Measurements from ENCODE around the gene METAP1D.
A peak's percentile ranks its signal among the peaks of the same experiment; 100 is the strongest.

The METAP1D gene

DNA sequence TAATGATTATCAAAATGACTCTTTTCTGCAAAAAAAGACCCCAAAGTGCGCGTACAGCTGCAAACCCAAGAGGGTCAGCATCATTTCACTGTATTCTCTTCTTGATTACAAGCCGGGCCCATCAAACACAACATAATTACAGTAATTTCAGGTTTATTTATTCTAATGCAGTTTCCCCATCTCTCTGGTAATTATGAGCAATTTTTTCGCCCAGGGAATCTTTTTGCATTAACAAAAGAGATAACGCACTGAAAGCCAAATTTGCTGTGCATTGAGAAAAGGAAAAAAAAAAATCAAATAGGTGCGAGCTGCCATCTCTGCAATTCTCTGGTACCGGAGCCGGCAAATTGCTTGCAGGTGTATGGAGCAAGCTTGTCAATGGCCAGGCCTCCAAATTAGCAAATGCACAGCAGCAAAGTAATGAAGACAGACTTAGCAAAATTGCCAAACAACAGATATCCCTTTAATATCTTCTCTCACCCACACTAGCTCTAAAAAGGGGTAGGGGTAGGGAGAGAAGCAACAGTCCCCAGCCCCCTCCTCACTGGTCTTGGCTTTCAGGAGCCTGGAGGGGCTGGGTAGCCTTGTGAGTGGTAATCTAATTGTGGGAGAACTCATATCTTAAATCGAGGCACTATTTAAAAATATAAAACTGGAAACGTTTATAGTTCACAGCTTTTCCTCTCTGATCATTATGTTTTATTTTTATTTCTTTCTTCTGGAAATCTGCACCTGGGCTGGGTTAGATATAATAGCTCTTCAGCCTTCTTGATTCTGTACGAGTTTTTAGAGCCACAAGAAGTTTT, 92.2 kb downstream of the METAP1D start:
- no peak for DNase-seq (ENCODE audit: low spot score)

DNA sequence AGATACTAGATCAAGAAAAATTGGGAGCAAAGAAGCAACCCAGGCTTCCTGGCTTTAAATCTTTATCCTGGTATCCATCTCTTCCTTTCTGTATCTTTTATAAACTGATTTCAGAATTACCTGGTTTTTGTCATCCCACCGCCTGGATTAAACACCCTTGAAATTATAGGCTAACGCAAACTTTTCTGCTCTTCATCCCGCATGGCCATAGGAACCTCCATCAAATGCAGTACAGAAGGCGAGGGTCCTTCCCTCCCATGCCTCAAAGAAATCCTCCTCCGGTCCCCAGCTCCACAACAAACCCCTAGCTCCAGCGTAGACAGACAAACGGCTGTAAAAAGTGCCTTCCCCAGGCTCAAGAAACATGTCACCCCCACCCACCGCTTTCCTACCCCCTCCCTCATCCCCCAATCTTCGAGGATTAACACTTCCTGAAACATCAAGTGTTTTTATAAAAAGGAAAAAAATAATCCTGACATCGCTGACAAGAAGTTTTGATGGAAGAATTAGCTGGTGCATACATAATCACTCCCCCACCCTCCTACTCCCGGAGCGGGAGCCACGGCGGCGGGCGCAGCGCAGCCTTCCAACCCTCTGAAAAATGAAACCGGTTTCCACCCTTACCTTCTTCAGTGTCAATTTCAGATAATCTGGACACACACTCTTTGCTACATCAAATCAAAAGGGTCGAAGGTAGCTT, 93.1 kb downstream of the METAP1D start:
- no peak for DNase-seq (ENCODE audit: low spot score)

DNA sequence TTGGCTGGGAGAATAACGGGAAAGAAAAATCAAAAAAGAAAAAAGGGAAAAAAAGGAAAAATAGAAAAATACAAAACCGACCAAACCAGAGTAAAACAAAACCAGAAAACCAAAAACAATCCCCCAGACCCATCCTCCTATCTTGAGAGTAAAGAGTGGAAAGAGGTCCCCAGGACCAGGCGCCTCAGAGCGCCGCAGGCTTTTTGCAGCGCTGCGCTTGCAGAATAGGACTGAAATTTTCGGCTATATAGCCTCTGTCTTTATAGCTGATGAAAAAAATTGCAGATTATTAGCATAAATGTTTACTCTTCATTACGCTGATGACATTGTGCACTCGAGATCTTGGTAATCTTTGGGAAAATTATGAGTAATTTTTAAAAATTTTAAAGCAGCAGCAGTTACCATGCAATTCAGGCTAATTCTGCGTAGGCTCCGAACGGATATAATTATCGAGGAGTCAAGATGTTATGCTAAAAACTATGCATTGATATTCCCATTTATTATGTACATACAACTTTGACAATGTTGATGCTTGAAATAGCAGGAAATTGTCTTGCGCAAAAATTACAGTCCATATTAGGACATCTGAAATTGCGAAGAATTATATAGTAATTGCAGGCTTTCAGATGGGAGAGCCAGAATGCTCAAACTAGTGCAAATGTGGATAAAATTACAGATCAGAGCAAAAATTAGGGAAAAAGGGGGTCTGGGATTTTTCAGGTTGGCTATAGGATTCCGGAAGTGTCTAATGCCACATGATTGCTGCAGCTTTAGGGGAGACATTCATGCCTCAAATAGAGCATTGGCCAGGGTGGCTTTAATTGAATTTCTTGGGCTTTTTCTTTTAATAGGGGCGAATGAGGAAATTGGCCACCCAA, 93.9 kb downstream of the METAP1D start:
- no peak for DNase-seq (ENCODE audit: low spot score)

DNA sequence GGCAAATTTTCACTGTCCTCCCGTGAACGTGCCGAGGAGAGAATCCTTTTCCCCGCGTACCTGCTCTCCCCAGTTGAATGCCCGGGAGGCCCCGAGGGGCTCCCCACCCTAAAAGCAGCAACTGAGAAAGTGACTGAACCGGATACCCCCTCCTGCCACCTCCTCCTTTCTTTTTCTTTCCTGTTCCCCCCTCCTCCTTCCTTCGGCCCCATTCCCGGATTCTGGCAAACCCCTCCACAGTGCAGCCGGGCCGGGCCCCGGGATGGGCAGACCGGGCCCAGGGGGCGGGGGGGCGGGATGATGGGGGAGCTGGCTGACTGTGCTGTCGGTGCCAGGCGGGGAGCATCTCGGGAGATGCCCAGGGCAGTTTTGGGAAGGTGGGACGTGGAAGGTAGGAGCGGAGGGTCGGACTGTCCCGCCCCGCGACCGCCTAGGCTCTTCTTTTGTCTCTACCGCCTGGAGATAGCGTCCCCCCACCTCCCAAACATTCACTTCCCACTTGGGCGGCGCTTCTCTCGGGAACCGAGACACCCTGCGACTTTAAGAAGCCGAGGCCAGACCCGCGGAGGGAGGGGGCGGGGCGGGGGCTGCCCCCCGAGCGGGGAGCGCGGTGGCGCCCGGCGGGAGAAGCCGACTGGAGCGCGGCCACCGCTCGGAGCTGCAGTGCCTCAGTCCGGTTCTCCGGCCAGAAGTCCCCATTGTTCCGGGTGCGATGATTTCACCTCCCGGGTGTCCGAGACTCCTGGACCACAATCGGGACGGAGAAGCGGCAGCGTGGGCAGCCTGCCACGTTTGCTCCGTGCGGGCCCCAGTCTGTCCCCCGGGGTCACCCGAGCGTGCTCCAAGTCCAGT, 94.8 kb downstream of the METAP1D start:
- no peak for DNase-seq (ENCODE audit: low spot score)

DNA sequence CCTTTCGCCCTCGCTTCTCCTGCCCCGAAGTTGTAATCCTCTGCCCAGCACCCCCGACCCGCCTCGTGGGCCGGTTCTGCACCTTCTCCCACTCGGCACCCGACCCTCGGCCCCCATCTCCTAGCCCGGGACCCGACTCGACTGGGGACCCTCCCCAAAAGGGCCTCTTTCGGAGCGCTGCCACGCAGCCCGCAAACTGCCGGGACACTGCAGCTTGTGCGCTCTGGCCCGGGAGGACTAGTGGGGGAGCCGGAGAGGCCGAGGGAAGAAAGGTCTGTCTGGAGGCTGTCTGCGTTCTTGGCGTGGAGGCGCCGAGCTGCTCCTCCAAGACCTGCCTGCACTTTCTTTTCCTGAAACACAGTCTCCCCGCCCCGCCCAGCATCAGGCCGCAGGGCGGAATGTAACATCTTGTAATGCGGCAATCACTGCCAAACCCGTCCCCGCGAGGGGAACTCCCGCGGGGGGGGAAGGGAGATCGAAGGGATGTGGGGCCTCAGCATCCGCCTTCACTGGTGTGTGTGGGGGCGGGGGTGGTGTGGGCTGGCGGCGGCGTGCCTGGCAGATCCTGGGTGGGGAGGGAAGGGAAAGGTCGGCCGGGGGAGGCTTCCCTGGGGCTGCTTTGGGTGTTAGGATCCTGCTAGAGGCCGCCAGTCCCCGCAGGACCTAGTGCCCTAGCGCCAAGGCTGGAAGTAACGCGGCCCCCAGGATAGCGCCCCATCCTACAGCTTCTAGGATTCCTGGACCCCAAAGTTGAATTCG, 95.6 kb downstream of the METAP1D start:
- peak; percentile 66 for DNase-seq (ENCODE audit: low spot score)

DNA sequence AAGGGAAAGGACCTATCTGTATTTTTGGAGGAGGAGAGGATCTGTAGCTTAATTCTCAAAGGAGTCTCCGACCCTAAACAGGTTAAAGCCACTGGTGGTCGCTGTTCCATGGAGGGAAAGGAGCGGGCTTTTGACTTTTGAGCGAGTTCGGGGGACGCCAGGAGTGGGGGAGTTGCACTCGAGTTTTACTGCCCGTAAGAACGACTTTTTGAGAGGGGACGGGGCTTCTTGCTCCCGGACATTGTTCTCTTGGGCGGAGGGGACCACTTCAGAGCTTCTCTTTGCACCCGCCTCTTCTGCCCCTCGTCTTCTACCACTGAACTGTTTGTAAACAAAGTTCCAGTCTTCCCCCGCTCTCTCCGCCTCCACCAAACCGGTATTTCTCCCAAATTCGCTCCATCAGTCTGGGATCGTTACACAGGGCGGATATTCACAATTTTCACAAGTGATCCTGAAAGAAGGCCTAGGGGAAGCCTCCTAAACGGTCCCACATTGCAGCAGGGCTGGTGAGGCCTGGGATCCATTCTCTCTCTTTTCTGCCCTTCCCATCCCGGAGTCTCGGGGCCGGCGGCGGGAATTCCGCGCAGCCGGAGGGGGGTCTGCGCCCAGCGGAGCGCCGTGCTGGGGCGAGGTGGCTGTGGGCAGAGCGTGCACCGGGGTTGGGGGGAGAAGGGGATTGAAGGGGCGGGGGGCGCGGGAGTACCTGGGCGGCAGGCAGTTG, 96.3 kb downstream of the METAP1D start:
- DNase-seq (ENCODE audit: low spot score): no peak

DNA sequence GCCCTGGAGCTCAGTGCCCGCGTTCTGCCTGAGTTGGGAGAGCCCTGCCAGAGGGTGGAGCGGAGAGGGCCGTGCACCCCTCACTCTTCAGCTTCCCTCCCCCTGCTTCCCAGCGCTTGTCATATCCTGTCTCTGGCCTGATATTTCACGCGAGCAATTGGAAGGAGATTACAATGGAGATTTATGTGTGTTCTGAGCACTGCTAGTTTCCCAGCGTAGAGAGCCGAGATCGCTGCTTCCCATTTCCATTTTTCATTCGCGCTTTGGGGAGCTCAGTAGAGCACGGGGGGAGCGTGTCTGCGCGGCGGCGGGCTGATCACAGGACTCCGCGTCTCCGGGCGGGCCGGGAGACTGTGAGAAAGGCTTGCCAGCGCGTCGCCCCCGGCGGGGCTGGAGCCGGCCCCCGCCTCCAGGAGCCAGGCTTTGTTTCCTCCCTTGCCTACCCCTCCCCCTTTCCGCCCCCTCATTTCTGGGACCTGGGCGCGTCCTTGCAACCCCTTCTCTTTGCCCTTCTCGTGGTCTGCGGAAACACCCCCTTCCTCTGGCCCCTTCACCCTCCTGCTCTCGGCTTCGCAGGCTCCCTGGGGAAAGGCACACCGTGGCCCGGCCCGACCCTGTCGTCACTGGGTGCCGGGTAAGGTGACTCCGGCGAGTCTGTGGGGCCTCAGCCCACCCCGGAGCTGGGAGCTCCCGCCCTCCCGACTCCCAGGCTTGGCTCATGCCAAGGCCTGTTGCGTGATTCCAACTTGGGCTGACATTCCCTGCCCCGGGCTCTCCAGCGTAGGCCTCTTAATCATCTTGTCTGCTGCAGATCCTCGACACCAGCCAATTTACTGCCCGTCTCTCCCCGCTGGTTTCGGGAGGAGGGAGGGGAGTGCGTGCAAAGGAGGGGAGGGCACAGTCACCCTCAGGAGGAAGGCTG, 97.1 kb downstream of the METAP1D start:
- no peak for DNase-seq (ENCODE audit: low spot score)

DNA sequence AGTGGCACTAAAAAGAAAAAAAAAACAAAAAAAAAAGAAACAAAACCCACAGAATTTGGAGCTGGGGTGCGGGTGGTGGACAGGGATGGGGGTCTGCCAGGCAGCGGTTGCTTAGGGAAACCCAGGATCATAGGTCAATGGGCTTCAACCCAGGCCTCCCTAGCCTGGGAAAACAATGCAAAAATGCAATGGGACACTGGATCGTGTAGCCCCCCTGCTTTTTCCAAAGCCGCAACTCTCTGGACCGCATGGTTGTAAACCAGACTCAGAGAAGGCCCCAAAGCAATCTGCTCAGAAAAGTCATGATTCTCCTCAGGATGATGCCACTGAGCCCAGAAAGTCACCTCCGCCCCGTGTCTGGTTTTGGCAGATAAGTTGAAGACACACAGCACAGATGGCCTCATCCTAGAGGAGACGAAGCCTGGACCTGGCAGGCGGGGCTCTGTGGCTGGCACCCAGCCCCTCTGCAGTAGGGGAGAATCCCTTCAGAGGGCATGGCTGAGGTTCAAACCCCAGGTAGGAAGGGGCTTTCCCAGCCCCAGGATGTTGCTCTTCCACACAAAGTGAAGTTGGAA, 97.9 kb downstream of the METAP1D start:
- DNase-seq (ENCODE audit: low spot score): no peak

DNA sequence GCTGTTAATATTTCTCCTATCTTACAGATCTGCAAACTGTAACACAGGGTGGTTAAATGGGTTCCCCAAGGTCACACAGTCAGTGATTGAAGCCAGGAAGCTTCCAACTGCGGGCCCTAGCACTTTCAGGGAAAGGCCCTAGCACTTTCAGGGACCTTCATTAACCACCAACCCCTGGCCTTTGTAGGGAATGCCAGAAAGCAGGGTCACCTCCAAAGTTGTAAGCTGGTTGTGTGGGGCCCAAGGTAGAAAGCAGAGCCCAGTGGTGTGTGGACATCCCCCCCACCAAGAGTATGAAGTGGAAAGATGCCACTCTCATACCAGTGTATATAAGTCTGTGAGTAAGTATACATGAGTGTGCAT, 98.5 kb downstream of the METAP1D start:
- no peak for DNase-seq (ENCODE audit: low spot score)

DNA sequence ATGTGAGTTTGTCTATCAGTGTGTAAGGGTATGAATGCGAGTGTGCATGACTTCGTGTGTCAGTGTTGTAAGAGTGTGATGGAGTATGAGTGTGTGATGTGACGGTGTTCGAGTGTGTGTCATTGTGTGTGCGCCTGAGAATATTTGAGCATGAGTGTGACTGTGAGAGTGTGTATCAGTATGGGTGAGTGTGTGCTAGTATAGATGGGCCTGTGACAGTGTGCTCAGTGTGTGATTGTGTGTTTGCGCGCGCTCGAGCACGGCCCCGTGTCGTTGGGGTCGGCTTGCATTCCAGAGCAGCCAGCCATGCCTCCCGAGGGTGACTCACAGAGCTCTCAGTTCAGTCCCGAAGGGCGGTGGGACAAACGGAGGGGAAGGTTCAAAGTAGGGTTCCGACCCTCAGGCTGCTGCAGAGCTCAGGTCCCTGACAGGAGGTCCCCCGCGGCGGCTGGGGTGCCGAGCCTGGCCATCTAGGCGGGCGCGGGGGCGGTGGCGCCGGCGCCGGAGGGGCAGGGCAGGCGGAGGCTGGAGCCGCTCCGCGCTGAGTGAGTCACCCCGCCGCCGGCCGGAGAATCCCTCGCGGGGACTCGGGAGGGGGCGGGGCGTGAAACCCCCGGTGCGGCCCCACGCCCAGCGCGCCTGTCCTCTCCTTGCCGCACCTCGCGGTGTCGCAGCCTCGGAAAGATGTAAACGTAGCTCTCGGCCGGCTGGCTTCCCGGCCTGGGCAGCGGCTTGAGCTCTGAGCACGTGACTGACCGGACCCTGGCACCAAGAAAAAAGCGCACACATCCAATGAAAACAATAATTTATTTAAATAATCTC, 99.1 kb downstream of the METAP1D start:
- DNase-seq (ENCODE audit: low spot score): no peak

DNA sequence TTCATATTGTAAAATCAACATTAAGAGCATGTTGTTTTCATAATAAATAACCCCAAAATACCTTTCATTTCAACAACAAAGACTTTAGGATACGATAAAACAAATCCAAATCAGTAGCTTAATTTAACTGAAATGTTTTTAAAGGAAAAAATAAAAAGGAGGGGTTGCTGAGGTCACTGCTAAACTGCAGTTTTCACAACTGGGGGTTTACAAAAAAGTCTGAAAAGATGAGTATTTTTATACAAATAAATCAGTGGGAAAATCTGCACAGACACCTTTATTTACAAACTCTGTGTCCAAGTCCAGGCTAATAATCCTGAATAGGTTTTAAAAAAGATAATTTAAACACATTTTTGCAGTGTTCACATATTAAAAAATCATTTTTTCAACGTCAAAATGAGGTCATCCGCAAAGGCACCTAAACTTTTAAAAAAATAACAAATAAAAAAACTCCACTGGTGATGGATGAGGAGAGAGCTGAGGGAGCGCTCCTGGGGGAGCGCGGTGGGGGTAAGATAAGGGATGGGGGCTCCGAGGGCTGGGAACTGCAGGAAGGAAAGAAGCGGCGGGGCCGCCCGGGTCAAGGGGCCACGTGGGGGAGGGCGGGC, 99.8 kb downstream of the METAP1D start:
- no peak for DNase-seq (ENCODE audit: low spot score)

DNA sequence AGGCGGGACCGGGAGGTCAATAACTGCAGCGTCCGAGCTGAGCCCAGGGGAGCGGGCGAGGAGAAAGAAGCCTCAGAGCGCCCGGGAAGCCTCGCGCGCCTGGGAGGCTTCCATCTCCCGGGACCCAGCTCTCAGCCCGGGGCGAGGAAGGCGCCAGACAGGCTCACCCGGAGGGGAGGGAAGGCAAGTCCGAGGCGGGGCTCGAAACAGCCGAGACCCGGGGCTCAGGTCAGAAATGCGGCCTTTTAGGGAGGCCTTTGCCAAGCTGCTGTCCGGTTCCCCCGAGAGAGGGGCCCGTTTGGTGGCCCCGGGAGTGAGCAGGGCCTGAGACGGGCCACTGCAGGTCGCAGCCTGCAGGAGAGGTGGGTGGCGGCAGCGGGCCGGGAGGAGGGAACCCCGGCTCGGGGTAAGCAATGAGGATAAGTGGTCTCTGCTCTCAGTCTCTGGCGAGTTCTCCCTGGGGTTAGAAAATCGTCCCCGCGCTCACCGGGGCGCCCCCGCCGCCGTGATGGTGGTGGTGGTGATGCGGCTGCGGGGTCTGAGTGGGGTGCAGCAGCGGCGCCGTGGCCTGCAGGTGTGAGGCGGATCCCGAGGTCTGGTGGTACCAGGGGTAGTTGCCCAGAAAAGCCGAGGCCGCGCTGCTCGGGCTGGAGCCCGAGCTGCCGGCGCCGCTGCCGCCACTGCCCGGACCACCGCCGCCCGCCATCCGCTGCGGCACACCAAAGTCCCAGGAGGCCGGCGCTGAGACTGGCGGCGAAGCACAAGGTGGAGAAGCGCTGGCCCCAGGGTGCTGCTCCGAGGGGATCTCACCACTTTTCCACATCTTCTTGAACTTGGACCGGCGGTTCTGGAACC, 100.6 kb downstream of the METAP1D start:
- DNase-seq (ENCODE audit: low spot score): no peak

DNA sequence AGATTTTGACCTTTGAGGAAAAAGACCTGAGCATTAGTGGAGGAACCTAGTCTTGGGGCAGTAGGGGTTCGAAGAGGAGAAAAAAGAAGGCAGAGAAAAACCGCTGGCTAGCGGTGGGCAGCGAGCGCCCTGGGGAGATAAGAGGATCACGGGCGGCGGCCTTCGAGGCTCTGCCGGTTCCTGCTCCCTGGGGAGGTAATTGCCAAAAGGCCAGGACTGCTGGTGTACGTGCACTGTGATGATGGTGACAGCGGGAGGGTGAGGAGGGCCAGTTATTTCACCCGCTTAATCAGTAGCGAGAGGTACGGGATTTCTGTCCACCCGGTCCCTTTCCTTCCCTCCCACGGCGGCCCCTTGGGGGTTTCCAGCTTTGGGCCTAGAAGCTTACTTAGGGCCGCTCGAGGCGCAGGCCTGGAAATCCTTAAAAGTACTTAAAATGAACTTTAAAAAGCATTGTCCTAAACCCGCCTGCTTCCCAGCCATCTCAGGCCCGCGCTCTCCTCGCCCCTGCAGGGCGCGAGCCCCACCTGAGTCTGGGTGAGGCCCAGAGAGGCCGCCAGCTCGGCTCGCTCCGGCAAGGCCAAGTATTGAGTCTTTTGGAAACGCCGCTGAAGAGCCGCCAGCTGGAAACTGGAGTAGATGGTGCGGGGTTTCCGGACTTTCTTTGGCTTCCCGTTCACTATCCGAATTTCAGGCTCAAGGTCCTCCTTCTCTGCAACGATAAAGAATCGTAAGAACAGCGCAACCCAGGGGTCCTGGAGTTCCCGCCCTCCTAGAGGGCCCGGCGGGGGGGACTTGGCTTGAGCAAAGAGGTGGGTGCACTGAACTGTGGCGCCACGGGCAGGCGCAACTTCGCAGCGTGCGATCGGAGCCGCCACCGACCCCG, 101.4 kb downstream of the METAP1D start:
- DNase-seq (ENCODE audit: low spot score): no peak

DNA sequence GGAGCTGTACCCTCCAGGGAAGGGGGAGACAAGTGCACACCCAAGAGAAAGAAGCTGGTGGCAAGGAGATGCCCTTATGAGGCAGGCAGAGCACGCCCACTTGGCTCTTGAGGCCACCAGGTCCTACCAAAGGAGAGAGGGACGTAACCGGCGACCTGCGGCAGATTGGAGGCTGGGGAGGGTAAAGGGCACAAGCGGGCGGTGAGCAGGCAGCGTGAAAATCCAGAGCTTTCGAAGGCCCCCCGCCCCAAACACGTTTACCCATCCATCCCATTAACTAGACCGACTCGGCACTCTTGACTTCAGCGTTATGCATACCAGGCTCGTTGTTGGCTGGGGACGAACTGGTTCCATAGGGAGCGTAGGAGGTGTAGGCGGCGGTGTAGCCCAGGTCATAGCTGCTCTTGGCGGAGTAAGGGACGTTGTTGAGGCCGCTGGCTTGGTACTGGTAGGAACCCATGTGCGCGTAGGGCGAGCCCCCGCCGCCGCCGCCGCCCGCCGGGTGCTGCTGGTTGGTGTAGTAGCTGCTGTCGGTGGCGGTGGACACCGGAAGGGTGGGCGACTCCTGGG, 102.2 kb downstream of the METAP1D start:
- no peak for DNase-seq (ENCODE audit: low spot score)
